Transverse colon (tissue), 4 donors: Measurements from ENCODE around the gene NFIA. TPM values are rescaled to one million over a fixed set of nuclear protein-coding genes. Genes with fewer than 3 reads are reported as not detected.

Experiments used
- DNase-seq: peaks from one replicate; pipeline ENCODE4 v3.0.0-alpha.2; 2019
- H3K27ac ChIP-seq, 4 donors: fragments of 200-600 bp; sonication (generic); 2 replicates each; pipeline ENCODE4 v1.5.1; 2016 to 2018; ENCODE audit warnings: inconsistent platforms in 4 of 4
- H3K27me3 ChIP-seq: fragments of 200-600 bp; sonication (generic); 2 replicates; pipeline ENCODE4 v1.5.1; 2017; ENCODE audit warnings: inconsistent platforms
- H3K36me3 ChIP-seq, 4 donors: fragments of 200-600 bp; sonication (generic); 2 replicates each; pipeline ENCODE4 v1.5.1; 2017 to 2019; ENCODE audit warnings: inconsistent platforms in 4 of 4
- H3K4me1 ChIP-seq, 4 donors: fragments of 200-600 bp; sonication (generic); 2 replicates each; pipeline ENCODE4 v1.5.1; 2017 to 2020; ENCODE audit warnings: inconsistent platforms in 4 of 4
- H3K4me3 ChIP-seq, 4 donors: fragments of 200-600 bp; sonication (generic); 1 replicate in 1 of 4; 2 replicates in 3 of 4; pipeline versions ENCODE4 v1.5.1 to v1.6.1; 2017 to 2019; ENCODE audit warnings: inconsistent platforms in 4 of 4
- H3K9me3 ChIP-seq, 2 donors: fragments of 200-600 bp; sonication (generic); 2 replicates each; pipeline ENCODE4 v1.5.1; 2017 to 2019; ENCODE audit warnings: inconsistent platforms in 2 of 2
- EP300 ChIP-seq: sonication (generic); formaldehyde crosslinking; IDR thresholded peaks from one replicate; pipeline ENCODE4 v1.6.1; 2017; ENCODE audit warnings: antibody characterized with exemption, low read depth
- POLR2A ChIP-seq: fragments of 450-650 bp; IDR thresholded peaks from one replicate; pipeline ENCODE4 v1.6.1; 2016; ENCODE audit warnings: antibody characterized with exemption, mild to moderate bottlenecking, moderate library complexity
- POLR2AphosphoS5 ChIP-seq, 3 donors: sonication (generic); formaldehyde crosslinking; IDR thresholded peaks; one replicate each; pipeline ENCODE4 v1.6.1; 2016; ENCODE audit warnings: antibody characterized with exemption in 3 of 3
- WGBS, 2 donors: methylation state at CpG; one replicate each; pipeline ENCODE4 v1.1.5; 2018; ENCODE audit warnings: low coverage in 1 of 2; 5-methylcytosine and 5-hydroxymethylcytosine counted together
- in situ Hi-C, 4 donors: fragments of 200-750 bp; cut with MboI; loops; one replicate each; pipeline versions ENCODE4 v1.15.0 to v1.15.1; 2017; ENCODE audit warnings: low sequenced_read_pairs in 3 of 4, low pct_ligation_motif_present in 1 of 4, low pct_unique_long_range_greater_than_20kb in 1 of 4
- intact Hi-C: fragments of 100-400 bp; cut with DNase I; formaldehyde crosslinking; loops from one replicate; pipeline ENCODE4 v1.15.1; 2023; ENCODE audit warnings: low total_unique reads
- total RNA-seq, 4 donors: library from RNA; depleted of rRNA; stranded (reverse); fragments of >200 nt; gene quantifications; one replicate each; pipeline ENCODE4 v1.1.0, GENCODE V29; 2016
- TF ChIP-seq, protein P1 (sequence below), 5 experiments: fragments of 200-600 bp in 3 of 5; fragments of 450-650 bp in 2 of 5; sonication (generic) in 3 of 5; IDR thresholded peaks; 1 replicate in 2 of 5; 2 replicates in 3 of 5; pipeline ENCODE4 v1.5.1; 2016 to 2017; ENCODE audit warnings: antibody characterized with exemption in 5 of 5, inconsistent platforms in 3 of 5, mild to moderate bottlenecking in 2 of 5, moderate library complexity in 1 of 5

The NFIA gene
- total RNA-seq, 4 donors from 2014 or later, result 17.3 to 37.2 (median 29.8) TPM

DNA sequence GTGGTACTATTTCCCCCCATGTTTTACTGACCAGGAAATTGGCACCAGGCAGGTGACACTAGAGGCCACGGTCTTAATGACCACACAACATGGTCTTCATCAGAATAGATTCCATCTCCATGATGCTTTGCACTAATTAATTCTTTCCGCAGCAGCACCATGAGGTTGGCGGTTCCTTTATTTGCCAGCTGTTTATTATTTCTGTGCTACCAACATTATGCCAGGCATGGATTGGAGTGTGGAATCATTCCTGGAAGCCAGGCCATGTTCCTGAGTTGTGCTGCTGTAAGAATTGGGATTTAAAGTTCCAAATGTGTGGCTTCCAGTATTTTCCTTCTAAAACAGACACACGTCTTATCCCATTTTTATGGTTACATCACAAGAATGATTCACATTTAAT, 107.8 kb downstream of the NFIA start:
- WGBS, 2 donors, result 83 to 85% methylated on average over 3 to 4 of the region's 4 CpGs
- peaks cover 2 to 32% (median 18%) of the 10 kb centered on the region in 4 donors for H3K4me1 ChIP-seq
- peak overlapping the region in 3 of 4 donors; percentile 15 to 57 (median 32) for H3K27ac ChIP-seq
- in situ Hi-C loops (no loop called here), intact Hi-C loops (no loop called here)
- no peaks in the 10 kb centered on the region for H3K36me3 ChIP-seq
- no peaks in the 10 kb centered on the region for H3K27me3 ChIP-seq
- DNase-seq, result no peak
- H3K9me3 ChIP-seq, result no peaks in the 10 kb centered on the region
- no peak for TF ChIP-seq POLR2A
- peak; percentile 3 for TF ChIP-seq EP300
- no peak overlapping the region for H3K4me3 ChIP-seq

DNA sequence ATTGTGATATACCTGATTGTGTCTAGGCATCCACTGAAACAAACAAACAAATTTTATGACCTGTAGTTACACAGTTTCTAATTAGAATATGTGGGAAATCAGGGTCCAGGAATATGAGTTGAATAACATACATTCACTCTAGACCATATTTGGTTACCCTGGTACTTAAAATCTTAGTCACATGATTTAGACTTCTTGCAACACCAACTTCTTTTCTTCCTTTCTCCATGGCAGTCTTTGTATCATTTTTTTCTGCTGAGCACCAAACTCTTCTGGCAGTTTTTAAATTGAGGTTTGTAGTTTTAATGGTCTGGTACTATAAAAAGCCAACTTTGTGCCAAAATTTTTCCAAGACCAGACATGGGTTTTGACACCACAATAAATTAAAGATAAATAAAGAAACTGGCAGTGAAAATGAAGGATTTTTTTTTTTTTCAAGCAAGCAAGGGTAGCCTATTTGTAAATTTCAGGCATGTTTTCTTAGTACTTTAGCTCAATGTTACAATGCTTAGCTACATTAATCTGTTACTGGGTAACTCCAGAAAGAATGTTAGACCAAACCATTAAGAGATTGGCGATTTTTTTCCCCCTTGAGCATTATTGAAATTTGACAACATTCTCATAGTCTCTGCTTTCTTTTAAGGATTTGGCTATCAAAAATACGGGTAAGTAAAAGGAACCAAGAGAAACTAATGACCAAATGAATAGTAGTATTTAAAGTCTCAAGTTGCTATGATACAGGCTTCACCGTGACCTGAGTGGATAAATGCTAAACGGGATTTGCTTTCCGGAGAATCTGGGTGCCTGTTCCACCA, 108.5 kb downstream of the NFIA start:
- Histone ChIP-seq H3K27ac (peak overlapping the region; percentile 17 to 57 (median 42)), H3K4me3 (no peak overlapping the region), H3K36me3 (no peaks in the 10 kb centered on the region), H3K4me1 (peaks cover 0 to 25% (median 13%) of the 10 kb centered on the region in 4 donors), H3K27me3 (no peaks in the 10 kb centered on the region), H3K9me3 (no peaks in the 10 kb centered on the region)
- intact Hi-C loops, result no loop called here
- in situ Hi-C loops, result no loop called here
- WGBS, 2 donors, result 78 to 79% methylated on average over 5 of the region's 5 CpGs
- TF ChIP-seq POLR2AphosphoS5 (IDR thresholded peaks at IDR 0.05) (no peak), POLR2A (no peak), EP300 (no peak)
- TF ChIP-seq, protein P1, sequence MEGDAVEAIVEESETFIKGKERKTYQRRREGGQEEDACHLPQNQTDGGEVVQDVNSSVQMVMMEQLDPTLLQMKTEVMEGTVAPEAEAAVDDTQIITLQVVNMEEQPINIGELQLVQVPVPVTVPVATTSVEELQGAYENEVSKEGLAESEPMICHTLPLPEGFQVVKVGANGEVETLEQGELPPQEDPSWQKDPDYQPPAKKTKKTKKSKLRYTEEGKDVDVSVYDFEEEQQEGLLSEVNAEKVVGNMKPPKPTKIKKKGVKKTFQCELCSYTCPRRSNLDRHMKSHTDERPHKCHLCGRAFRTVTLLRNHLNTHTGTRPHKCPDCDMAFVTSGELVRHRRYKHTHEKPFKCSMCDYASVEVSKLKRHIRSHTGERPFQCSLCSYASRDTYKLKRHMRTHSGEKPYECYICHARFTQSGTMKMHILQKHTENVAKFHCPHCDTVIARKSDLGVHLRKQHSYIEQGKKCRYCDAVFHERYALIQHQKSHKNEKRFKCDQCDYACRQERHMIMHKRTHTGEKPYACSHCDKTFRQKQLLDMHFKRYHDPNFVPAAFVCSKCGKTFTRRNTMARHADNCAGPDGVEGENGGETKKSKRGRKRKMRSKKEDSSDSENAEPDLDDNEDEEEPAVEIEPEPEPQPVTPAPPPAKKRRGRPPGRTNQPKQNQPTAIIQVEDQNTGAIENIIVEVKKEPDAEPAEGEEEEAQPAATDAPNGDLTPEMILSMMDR (IDR thresholded peaks at IDR 0.05), result no peak
- no peak for DNase-seq

DNA sequence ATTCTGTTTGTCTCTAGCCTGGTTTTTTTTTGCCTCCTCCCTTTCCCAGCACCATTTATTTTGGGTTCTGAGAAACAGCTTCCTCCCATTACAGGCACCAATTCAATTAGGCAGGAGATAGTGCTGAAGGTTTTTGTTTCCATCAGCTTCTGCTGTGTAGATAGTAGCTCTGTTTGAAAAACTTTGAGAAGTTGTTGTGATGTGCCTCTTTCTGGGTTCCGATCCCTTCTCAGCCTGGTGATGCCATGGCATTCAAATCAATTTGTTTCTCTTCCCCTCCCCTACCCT, 109.0 kb downstream of the NFIA start:
- Histone ChIP-seq H3K4me3 (no peak overlapping the region), H3K36me3 (no peaks in the 10 kb centered on the region), H3K9me3 (no peaks in the 10 kb centered on the region), H3K27ac (peak overlapping the region; percentile 17 to 57 (median 42)), H3K4me1 (peaks cover 0 to 24% (median 13%) of the 10 kb centered on the region in 4 donors), H3K27me3 (no peaks in the 10 kb centered on the region)
- TF ChIP-seq POLR2AphosphoS5 (IDR thresholded peaks at IDR 0.05), result no peak
- no peak for TF ChIP-seq POLR2A
- TF ChIP-seq EP300, result no peak
- TF ChIP-seq, protein P1 (IDR thresholded peaks at IDR 0.05), result no peak
- intact Hi-C loops (no loop called here), in situ Hi-C loops (no loop called here)
- WGBS, 2 donors, result 100% methylated on average over 1 of the region's 1 CpG
- DNase-seq, result no peak

DNA sequence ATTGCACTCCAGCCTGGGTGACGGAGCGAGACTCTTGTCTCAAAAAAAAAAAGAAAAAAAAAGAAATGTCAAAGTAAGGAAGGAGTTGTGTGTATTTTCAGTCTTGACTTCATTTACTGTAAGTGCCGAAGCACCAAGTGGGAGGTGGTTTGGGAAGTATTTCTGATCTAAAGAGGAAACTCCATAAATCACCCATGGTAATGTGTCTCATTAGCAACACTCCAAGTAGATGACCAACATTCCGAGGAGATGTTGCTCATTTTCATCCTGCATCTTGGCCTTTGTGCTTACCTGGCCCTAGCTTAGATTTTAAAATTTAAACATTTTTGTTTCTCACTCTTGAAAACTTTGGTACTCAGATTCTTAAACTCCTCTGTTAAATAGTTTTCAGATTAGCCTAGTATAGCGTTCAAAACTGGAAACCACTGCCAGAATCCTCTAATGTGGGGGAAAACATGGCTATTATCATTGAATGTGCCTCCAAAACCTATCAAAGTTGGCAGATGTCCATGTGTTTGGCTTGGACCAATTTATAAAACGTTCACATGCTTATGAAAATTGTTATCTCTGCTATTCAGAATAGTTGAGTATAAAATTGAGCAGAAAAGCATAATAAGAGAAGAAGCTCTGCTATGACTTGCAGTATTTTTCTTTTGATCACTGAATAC, 110.4 kb downstream of the NFIA start:
- Histone ChIP-seq H3K27me3 (no peaks in the 10 kb centered on the region), H3K36me3 (no peaks in the 10 kb centered on the region), H3K4me1 (peaks cover 0 to 16% (median 7%) of the 10 kb centered on the region in 4 donors), H3K9me3 (no peaks in the 10 kb centered on the region), H3K4me3 (no peak overlapping the region), H3K27ac (peak overlapping the region in 2 of 4 donors; percentile 1 to 32)
- intact Hi-C loops (no loop called here), in situ Hi-C loops (no loop called here)
- WGBS, 2 donors, result 68 to 69% methylated on average over 6 of the region's 6 CpGs
- no peak for DNase-seq
- TF ChIP-seq POLR2AphosphoS5 (IDR thresholded peaks at IDR 0.05), result no peak
- TF ChIP-seq, protein P1 (IDR thresholded peaks at IDR 0.05), result no peak
- no peak for TF ChIP-seq EP300
- TF ChIP-seq POLR2A, result no peak
